HepG2 (cell line): ENCODE data around the gene GPR107. TPM values are rescaled to one million over a fixed set of nuclear protein-coding genes. Genes with fewer than 3 reads are reported as not detected.
A peak's percentile ranks its signal among the peaks of the same experiment; 100 is the strongest.

Source experiments
- ARHGAP35 ChIP-seq: sonication (generic); formaldehyde crosslinking; IDR thresholded peaks from 2 replicates; pipeline ENCODE4 v1.9.0; 2022; ENCODE audit warnings: mild to moderate bottlenecking, inconsistent platforms, moderate library complexity, missing genetic modification reagents, borderline replicate concordance
- CHD4 ChIP-seq: fragments of 200-600 bp; sonication (generic); IDR thresholded peaks from 2 replicates; pipeline ENCODE4 v1.7.0; 2017; ENCODE audit warnings: mild to moderate bottlenecking, low read length, borderline replicate concordance
- ELF3 ChIP-seq: IDR thresholded peaks from 2 replicates; pipeline ENCODE4 v1.6.1; 2016; ENCODE audit warnings: missing genetic modification reagents, missing compliant biosample characterization
- HDAC6 ChIP-seq: fragments of 200-600 bp; sonication (generic); IDR thresholded peaks from 2 replicates; pipeline ENCODE4 v1.7.0; 2017; ENCODE audit warnings: mild to moderate bottlenecking, antibody characterized with exemption, low read length, low read depth
- HHEX ChIP-seq: IDR thresholded peaks from 2 replicates; pipeline ENCODE4 v1.6.1; 2016; ENCODE audit warnings: control low read depth
- MBD4 ChIP-seq: IDR thresholded peaks from 2 replicates; pipeline ENCODE4 v1.6.1; 2012; ENCODE audit warnings: low read length, inconsistent platforms, borderline replicate concordance
- MLLT10 ChIP-seq: sonication (generic); formaldehyde crosslinking; IDR thresholded peaks from 2 replicates; pipeline ENCODE4 v1.4.0; 2020; ENCODE audit warnings: missing genetic modification reagents
- MTA1 ChIP-seq: sonication (generic); formaldehyde crosslinking; IDR thresholded peaks from 2 replicates; pipeline ENCODE4 v1.4.0; 2020; ENCODE audit warnings: missing genetic modification reagents, mild to moderate bottlenecking, borderline replicate concordance
- MTF2 ChIP-seq: sonication (generic); formaldehyde crosslinking; IDR thresholded peaks from 2 replicates; pipeline ENCODE4 v1.5.0; 2020; ENCODE audit warnings: missing genetic modification reagents, borderline replicate concordance
- ONECUT2 ChIP-seq: sonication (generic); formaldehyde crosslinking; IDR thresholded peaks from 2 replicates; pipeline ENCODE4 v1.4.0; 2020; ENCODE audit warnings: missing genetic modification reagents
- PHF20 ChIP-seq: sonication (generic); formaldehyde crosslinking; IDR thresholded peaks from 2 replicates; pipeline ENCODE4 v1.5.0; 2020; ENCODE audit warnings: mild to moderate bottlenecking, missing genetic modification reagents
- SIN3A ChIP-seq: IDR thresholded peaks from 2 replicates; pipeline ENCODE4 v1.6.1; 2011; ENCODE audit warnings: low read depth, mild to moderate bottlenecking, control low read depth, low read length, borderline replicate concordance
- THYN1 ChIP-seq: sonication (generic); formaldehyde crosslinking; IDR thresholded peaks from 2 replicates; pipeline ENCODE4 v1.8.1; 2023; ENCODE audit warnings: low read depth, mild to moderate bottlenecking, moderate library complexity, missing genetic modification reagents, borderline replicate concordance
- ZFAT ChIP-seq: sonication (generic); formaldehyde crosslinking; conservative IDR thresholded peaks from 2 replicates; pipeline ENCODE4 v1.8.1; 2023; ENCODE audit warnings: missing genetic modification reagents, inconsistent platforms
- ZKSCAN5 ChIP-seq: sonication (generic); formaldehyde crosslinking; IDR thresholded peaks from 2 replicates; pipeline ENCODE4 v1.5.1; 2020; ENCODE audit warnings: mild to moderate bottlenecking, missing genetic modification reagents
- ZNF781 ChIP-seq: sonication (generic); formaldehyde crosslinking; IDR thresholded peaks from 2 replicates; pipeline ENCODE4 v1.5.1; 2020; ENCODE audit warnings: borderline replicate concordance, mild to moderate bottlenecking, missing genetic modification reagents; ENCODE audit errors: not compliant biosample characterization
- polyA plus RNA-seq, 8 experiments: library from polyadenylated mRNA; depleted of rRNA in 3 of 8; stranded (reverse) in 7 of 8; unstranded in 1 of 8; fragments of >200 nt; fragmentation: Illumina TruSeq in 4 of 8; extraction: Trizol in 4 of 8; gene quantifications; 2 replicates each; pipeline versions ENCODE4 v1.2.1 to v1.2.3, GENCODE V29; 2011 to 2016; ENCODE audit warnings: low read depth in 4 of 8, missing spikeins in 1 of 8, mixed read lengths in 1 of 8; ENCODE audit not compliant: insufficient read depth in 1 of 8
- total RNA-seq, 5 experiments: library from RNA; depleted of rRNA; stranded (reverse); fragments of >200 nt; fragmentation: Illumina TruSeq; extraction: Trizol; gene quantifications; 2 replicates each; pipeline ENCODE4 v1.2.3, GENCODE V29; 2016; ENCODE audit warnings: low read depth in 1 of 5
- TF ChIP-seq, protein P1 (sequence below): sonication (generic); formaldehyde crosslinking; IDR thresholded peaks from 2 replicates; pipeline ENCODE4 v1.9.0; 2021; ENCODE audit warnings: missing genetic modification reagents, borderline replicate concordance
- TF ChIP-seq, protein P2 (sequence below): sonication (generic); formaldehyde crosslinking; IDR thresholded peaks from 2 replicates; pipeline ENCODE4 v1.5.0; 2020; ENCODE audit warnings: mild to moderate bottlenecking, missing genetic modification reagents
- TF ChIP-seq, protein P3 (sequence below): sonication (generic); formaldehyde crosslinking; IDR thresholded peaks from 2 replicates; pipeline ENCODE4 v1.4.0; 2020; ENCODE audit warnings: missing genetic modification reagents
- TF ChIP-seq, protein P4 (sequence below): sonication (generic); formaldehyde crosslinking; IDR thresholded peaks from 2 replicates; pipeline ENCODE4 v1.5.0; 2020; ENCODE audit warnings: missing genetic modification reagents, mild to moderate bottlenecking, borderline replicate concordance

The GPR107 gene
- total and polyA plus RNA-seq, 2 of the 13 experiments (the other 11 are each of a cell fraction or from before 2014, with no cell fraction given), result 22.5 to 24.4 TPM

DNA sequence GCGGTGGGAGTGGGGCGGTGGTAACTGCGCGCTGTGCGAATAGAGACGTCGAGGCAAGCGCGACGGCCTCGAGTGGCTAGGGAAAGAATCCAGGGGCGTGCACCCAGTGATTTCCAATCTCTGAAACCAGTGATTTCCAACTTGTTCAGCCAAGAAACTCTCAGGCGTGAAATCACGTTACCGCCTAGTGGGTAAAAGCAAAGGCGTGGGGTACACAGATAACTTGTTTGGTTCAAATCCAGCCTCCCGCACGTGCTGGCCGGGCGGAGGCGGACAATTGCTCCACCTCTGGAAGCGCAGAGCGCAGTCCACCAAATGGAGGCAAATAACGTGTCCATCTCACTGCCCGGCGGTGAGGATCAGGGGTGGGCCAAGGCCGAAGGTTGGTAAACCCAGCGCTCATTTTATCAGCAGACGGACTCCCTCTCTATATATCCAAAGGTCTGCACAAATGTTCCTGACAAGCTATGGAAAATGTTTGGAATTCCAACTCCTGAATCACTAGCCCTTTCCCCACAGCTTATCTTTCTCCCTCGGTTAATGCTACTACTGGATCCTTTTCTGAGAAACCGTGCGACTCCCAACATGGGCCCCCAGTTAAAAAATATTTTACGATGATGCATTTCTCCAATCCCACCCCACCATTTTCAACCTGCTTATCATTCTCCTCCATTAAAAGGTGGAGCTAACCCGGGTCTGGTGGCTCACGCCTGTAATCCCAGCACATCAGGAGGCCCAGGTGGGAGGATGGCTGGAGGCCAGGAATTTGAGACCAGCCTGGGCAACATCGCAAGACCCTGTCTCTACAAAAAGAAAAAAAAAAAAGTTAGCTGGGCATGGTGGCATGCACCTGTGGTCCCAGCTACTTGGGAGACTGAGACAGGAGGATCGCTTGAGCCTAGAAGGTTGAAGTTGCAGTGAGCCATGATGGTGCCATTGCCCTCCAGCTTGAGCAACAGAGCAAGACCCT is 9.8 kb upstream of the GPR107 start (continued):
- TF ChIP-seq HDAC6 (no peak), CHD4 (no peak), ZKSCAN5 (CRISPR knock-in tag) (no peak), THYN1 (CRISPR knock-in tag) (no peak), MTA1 (CRISPR knock-in tag) (0 out of 2 replicates have a peak, but pooled peaks have one; percentile 34), ZNF781 (peak; percentile 83), SIN3A (no peak), PHF20 (CRISPR knock-in tag) (no peak), ONECUT2 (CRISPR knock-in tag) (0 out of 2 replicates have a peak, but pooled peaks have one; percentile 29), MLLT10 (CRISPR knock-in tag) (no peak), MTF2 (CRISPR knock-in tag) (no peak), ZFAT (CRISPR knock-in tag) (no peak), MBD4 (no peak), ELF3 (CRISPR knock-in tag) (peak; percentile 48; the same call in 1 of the 2 replicates), ARHGAP35 (no peak), HHEX (CRISPR knock-in tag) (no peak)
- TF ChIP-seq, protein P1, sequence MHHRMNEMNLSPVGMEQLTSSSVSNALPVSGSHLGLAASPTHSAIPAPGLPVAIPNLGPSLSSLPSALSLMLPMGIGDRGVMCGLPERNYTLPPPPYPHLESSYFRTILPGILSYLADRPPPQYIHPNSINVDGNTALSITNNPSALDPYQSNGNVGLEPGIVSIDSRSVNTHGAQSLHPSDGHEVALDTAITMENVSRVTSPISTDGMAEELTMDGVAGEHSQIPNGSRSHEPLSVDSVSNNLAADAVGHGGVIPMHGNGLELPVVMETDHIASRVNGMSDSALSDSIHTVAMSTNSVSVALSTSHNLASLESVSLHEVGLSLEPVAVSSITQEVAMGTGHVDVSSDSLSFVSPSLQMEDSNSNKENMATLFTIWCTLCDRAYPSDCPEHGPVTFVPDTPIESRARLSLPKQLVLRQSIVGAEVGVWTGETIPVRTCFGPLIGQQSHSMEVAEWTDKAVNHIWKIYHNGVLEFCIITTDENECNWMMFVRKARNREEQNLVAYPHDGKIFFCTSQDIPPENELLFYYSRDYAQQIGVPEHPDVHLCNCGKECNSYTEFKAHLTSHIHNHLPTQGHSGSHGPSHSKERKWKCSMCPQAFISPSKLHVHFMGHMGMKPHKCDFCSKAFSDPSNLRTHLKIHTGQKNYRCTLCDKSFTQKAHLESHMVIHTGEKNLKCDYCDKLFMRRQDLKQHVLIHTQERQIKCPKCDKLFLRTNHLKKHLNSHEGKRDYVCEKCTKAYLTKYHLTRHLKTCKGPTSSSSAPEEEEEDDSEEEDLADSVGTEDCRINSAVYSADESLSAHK (CRISPR knock-in tag), result no peak
- TF ChIP-seq, protein P2, sequence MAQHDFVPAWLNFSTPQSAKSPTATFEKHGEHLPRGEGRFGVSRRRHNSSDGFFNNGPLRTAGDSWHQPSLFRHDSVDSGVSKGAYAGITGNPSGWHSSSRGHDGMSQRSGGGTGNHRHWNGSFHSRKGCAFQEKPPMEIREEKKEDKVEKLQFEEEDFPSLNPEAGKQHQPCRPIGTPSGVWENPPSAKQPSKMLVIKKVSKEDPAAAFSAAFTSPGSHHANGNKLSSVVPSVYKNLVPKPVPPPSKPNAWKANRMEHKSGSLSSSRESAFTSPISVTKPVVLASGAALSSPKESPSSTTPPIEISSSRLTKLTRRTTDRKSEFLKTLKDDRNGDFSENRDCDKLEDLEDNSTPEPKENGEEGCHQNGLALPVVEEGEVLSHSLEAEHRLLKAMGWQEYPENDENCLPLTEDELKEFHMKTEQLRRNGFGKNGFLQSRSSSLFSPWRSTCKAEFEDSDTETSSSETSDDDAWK, result no peak
- TF ChIP-seq, protein P3, sequence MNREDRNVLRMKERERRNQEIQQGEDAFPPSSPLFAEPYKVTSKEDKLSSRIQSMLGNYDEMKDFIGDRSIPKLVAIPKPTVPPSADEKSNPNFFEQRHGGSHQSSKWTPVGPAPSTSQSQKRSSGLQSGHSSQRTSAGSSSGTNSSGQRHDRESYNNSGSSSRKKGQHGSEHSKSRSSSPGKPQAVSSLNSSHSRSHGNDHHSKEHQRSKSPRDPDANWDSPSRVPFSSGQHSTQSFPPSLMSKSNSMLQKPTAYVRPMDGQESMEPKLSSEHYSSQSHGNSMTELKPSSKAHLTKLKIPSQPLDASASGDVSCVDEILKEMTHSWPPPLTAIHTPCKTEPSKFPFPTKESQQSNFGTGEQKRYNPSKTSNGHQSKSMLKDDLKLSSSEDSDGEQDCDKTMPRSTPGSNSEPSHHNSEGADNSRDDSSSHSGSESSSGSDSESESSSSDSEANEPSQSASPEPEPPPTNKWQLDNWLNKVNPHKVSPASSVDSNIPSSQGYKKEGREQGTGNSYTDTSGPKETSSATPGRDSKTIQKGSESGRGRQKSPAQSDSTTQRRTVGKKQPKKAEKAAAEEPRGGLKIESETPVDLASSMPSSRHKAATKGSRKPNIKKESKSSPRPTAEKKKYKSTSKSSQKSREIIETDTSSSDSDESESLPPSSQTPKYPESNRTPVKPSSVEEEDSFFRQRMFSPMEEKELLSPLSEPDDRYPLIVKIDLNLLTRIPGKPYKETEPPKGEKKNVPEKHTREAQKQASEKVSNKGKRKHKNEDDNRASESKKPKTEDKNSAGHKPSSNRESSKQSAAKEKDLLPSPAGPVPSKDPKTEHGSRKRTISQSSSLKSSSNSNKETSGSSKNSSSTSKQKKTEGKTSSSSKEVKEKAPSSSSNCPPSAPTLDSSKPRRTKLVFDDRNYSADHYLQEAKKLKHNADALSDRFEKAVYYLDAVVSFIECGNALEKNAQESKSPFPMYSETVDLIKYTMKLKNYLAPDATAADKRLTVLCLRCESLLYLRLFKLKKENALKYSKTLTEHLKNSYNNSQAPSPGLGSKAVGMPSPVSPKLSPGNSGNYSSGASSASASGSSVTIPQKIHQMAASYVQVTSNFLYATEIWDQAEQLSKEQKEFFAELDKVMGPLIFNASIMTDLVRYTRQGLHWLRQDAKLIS, result no peak
- TF ChIP-seq, protein P4, sequence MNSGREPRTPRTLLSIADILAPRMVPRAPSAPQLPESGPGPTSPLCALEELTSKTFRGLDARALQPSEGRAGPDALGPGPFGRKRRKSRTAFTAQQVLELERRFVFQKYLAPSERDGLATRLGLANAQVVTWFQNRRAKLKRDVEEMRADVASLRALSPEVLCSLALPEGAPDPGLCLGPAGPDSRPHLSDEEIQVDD, result 0 out of 2 replicates have a peak, but pooled peaks have one; percentile 2
